ENCODE results near the gene FYB2. TPM values are rescaled to one million over a fixed set of nuclear protein-coding genes. Genes with fewer than 3 reads are reported as not detected.

FYB2 gene
- total RNA-seq, 1 donor from 2014 or later, result 0.14 TPM

DNA sequence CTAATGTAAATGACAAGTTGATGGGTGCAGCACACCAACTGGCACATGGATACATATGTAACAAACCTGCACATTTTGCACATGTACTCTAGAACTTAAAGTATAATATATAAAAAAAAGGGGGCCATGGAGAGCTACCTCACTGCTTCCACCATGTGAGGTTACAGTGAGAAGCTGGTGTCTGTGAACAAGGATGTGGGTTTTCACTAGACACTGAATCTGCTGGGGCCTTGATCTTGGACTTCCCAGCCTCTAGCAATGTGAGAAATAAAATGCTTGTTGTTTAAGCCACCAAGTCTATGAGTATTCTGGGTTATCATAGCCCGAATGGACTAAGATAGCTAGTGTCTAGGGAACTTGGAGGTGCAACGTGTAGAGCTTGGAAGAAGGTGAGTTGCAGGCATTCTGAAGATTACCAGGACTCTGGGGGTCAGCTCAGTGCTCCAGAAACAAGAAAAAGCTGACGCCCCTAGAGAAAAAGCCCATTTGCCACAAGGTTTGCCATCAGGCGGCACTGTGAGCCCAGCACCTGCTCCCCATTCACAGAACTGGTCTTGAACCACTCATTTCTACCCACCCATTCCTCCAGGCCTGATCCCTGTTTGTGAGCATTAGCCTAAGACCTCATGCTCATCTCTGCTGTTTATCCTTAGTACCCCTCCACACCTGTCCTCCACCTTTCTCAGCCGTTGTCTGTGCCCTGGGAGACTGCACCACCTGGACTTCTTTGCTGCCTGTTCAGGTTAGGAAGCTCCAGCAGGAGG is 15.1 kb upstream of the FYB2 start:
- peaks cover 9% of the 10 kb centered on the region for H3K27me3 Mint-ChIP-seq (ENCODE audit: low read depth, unreplicated experiment)
- FAIRE-seq (no peak), DNase-seq (ENCODE audit: low read depth) (no peak)
- Histone ChIP-seq H3K4me2 (ENCODE audit: low read length) (no peak overlapping the region), H3K9me3 (ENCODE audit: insufficient read depth, low read depth, low read length) (no peaks in the 10 kb centered on the region), H3K79me2 (ENCODE audit: insufficient read depth, low read length) (no peaks in the 10 kb centered on the region), H3K27me3 (ENCODE audit: insufficient read depth, low read length) (no peaks in the 10 kb centered on the region), H4K20me1 (ENCODE audit: insufficient read depth, low read length) (no peaks in the 10 kb centered on the region), H3K4me1 (ENCODE audit: insufficient read depth, low read length) (peaks cover 18% of the 10 kb centered on the region), H3K27ac (ENCODE audit: low read depth, low read length) (no peak overlapping the region), H2AFZ (ENCODE audit: low read depth, low read length) (no peak overlapping the region), H3K4me3 (ENCODE audit: insufficient read depth, low read depth, low read length) (no peak overlapping the region), H3K9ac (ENCODE audit: low read length) (no peak overlapping the region), H3K36me3 (ENCODE audit: insufficient read depth, low read length) (no peaks in the 10 kb centered on the region)
- no peak overlapping the region for H3K4me3 Mint-ChIP-seq (ENCODE audit: unreplicated experiment)
- TF ChIP-seq, protein P1, sequence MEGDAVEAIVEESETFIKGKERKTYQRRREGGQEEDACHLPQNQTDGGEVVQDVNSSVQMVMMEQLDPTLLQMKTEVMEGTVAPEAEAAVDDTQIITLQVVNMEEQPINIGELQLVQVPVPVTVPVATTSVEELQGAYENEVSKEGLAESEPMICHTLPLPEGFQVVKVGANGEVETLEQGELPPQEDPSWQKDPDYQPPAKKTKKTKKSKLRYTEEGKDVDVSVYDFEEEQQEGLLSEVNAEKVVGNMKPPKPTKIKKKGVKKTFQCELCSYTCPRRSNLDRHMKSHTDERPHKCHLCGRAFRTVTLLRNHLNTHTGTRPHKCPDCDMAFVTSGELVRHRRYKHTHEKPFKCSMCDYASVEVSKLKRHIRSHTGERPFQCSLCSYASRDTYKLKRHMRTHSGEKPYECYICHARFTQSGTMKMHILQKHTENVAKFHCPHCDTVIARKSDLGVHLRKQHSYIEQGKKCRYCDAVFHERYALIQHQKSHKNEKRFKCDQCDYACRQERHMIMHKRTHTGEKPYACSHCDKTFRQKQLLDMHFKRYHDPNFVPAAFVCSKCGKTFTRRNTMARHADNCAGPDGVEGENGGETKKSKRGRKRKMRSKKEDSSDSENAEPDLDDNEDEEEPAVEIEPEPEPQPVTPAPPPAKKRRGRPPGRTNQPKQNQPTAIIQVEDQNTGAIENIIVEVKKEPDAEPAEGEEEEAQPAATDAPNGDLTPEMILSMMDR (IDR thresholded peaks at IDR 0.05; ENCODE audit: insufficient read depth, low read depth, low read length), result no peak
- TF ChIP-seq EZH2 (IDR thresholded peaks at IDR 0.05; ENCODE audit: insufficient read depth, low read length), result no peak
- peaks cover 2% of the 10 kb centered on the region for H3K9me3 Mint-ChIP-seq (ENCODE audit: unreplicated experiment)
- H3K4me1 Mint-ChIP-seq (ENCODE audit: low read depth, unreplicated experiment), result peaks cover 9% of the 10 kb centered on the region
- no peak overlapping the region for H3K27ac Mint-ChIP-seq (ENCODE audit: unreplicated experiment)
- H3K36me3 Mint-ChIP-seq (ENCODE audit: low read depth, unreplicated experiment), result no peaks in the 10 kb centered on the region

- Histone ChIP-seq H3K79me2 (ENCODE audit: insufficient read depth, low read length) (no peaks in the 10 kb centered on the region), H3K9ac (ENCODE audit: low read length) (peak overlapping the region; percentile 43), H3K36me3 (ENCODE audit: insufficient read depth, low read length) (no peaks in the 10 kb centered on the region), H2AFZ (ENCODE audit: low read depth, low read length) (peak overlapping the region; percentile 30), H3K9me3 (ENCODE audit: insufficient read depth, low read depth, low read length) (no peaks in the 10 kb centered on the region), H3K27ac (ENCODE audit: low read depth, low read length) (peak overlapping the region; percentile 69), H3K4me3 (ENCODE audit: insufficient read depth, low read depth, low read length) (no peak overlapping the region), H4K20me1 (ENCODE audit: insufficient read depth, low read length) (no peaks in the 10 kb centered on the region), H3K4me2 (ENCODE audit: low read length) (peak overlapping the region; percentile 20), H3K27me3 (ENCODE audit: insufficient read depth, low read length) (no peaks in the 10 kb centered on the region), H3K4me1 (ENCODE audit: insufficient read depth, low read length) (peaks cover 13% of the 10 kb centered on the region)
- H3K4me1 Mint-ChIP-seq (ENCODE audit: low read depth, unreplicated experiment), result peaks cover 6% of the 10 kb centered on the region
- no peak overlapping the region for H3K4me3 Mint-ChIP-seq (ENCODE audit: unreplicated experiment)
- TF ChIP-seq, protein P1 (IDR thresholded peaks at IDR 0.05; ENCODE audit: insufficient read depth, low read depth, low read length), result no peak
- no peak for DNase-seq (ENCODE audit: low read depth)
- H3K27me3 Mint-ChIP-seq (ENCODE audit: low read depth, unreplicated experiment), result peaks cover 16% of the 10 kb centered on the region
- H3K36me3 Mint-ChIP-seq (ENCODE audit: low read depth, unreplicated experiment), result no peaks in the 10 kb centered on the region
- peaks cover 2% of the 10 kb centered on the region for H3K9me3 Mint-ChIP-seq (ENCODE audit: unreplicated experiment)
- peak; percentile 13 for FAIRE-seq
- peak overlapping the region; percentile 75 for H3K27ac Mint-ChIP-seq (ENCODE audit: unreplicated experiment)
Observed at GRCh38 chr1:56833088-56833487, 13.9 kb upstream of the FYB2 start.
